HG02852 (cell line): ENCODE data around the gene CNTRL.
"Not testable (repeated sequence)": the region's sequence is repeated elsewhere in the genome, so short reads cannot be mapped to it uniquely, and the experiment has no call there.

Source experiments
- ATAC-seq: cut with Tn5 transposase; IDR thresholded peaks from one replicate; pipeline ENCODE4 v1.9.1; 2021; ENCODE audit warnings: mild to moderate bottlenecking, moderate library complexity; ENCODE audit not compliant: unreplicated experiment

The CNTRL gene

DNA sequence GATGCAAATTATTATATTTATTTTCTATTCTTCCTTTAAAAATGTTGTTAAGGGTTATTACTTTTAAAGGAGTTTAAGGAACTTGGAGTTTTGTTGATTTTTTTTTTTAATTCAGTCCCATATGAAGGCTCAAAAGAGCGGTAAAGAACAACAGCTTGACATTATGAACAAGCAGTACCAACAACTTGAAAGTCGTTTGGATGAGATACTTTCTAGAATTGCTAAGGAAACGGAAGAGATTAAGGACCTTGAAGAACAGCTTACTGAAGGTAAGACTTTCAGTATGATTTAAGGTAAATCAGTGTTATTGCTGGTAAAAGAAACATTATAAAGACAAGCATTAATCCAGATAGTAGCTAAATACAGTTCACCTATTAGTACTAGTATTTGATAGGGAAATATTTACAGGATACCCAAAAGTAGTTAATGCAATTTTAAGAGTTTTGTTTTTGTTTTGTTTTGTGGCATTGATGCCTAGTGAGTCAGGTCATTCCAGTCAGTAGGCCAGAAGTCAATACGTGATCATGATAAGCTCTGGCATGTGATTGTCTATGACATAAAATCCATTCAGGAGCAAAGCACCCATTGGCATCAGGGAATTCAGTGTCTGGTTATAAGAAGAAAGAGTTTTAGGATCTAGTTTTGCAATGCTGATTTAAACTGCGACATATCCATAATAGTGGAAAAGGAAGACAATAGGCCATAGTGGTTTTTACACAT, 49.2 kb downstream of the CNTRL start:
- ATAC-seq: no peak

DNA sequence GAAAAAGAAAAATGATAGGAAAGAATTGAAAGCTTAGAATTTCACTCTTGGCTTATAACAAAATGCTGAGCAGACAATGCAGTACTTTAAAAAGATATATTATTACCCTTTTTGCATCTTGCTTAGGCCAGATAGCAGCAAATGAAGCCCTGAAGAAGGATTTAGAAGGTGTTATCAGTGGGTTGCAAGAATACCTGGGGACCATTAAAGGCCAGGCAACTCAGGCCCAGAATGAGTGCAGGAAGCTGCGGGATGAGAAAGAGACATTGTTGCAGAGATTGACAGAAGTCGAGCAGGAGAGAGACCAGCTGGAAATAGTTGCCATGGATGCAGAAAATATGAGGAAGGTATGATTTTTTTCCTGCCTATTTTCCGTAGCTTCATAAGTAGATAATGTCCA, 50.8 kb downstream of the CNTRL start:
- ATAC-seq: no peak

DNA sequence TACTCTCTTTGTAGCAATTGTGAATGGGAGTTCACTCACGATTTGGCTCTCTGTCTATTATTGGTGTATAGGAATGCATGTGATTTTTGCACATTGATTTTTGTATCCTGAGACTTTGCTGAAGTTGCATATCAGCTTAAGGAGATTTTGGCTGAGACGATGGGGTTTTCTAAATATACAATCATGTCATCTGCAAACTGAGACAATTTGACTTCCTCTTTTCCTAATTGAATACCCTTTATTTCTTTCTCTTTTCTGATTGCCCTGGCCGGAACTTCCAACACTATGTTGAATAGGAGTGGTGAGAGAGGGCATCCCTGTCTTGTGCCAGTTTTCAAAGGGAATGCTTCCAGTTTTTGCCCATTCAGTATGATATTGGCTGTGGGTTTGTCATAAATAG, 54.6 kb downstream of the CNTRL start:
- ATAC-seq: not testable (repeated sequence)

DNA sequence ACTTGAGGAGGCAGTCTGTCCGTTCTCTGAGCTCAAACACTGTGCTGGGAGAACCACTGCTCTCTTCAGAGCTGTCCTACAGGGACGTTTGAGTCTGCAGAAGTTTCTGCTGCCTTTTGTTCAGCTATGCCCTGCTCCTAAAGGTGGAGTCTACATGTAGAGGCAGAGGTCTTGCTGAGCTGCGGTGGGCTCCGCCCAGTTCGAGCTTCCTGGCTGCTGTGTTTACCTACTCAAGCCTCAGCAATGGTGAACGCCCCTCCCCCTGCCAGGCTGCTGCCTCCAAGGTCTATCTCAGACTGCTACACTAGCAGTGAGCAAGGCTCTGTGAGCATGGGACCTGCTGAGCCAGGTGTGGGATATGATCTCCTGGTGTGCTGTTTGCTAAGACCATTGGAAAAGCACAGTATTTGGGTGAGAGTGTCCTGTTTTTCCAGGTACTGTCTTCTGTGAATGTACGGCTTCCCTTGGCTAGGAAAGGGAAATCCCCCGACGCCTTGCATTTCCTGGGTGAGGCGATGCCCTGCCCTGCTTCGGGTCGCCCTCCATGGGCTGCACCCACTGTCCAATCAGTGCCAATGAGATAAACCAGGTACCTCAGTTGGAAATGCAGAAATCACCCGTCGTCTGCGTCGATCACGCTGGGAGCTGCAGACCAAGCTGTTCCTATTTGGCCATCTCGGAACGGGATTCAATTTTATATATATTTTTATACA, 58.5 kb downstream of the CNTRL start:
- ATAC-seq: no peak

DNA sequence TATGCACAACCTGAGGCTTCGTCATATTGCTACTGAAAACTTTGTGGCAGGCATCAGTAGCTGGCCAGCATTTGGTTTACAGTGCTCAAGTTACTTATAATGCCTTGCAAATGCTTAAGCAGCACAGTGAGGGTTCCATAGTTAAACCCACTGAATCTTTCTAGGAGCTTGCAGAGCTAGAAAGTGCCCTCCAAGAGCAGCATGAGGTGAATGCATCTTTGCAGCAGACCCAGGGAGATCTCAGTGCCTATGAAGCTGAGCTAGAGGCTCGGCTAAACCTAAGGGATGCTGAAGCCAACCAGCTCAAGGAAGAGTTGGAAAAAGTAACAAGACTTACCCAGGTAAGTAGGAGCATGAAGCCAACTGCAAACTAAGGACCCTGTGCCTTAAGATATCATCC, 60.9 kb downstream of the CNTRL start:
- ATAC-seq: no peak

DNA sequence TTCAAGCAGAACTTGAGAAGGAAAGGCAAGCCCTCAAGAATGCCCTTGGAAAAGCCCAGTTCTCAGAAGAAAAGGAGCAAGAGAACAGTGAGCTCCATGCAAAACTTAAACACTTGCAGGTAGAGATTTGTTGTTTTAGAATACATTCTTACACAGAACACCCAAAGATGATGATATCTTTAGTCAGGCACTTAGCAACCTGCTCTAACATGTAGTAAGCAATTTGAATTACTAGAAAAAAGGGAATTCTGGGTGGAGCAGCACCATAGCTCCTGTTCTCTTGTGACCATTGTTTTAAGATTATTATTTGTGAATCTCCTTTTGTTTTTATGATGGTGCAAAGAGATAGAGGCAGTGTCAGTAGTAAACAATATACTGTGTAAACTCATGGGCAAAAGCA, 63.8 kb downstream of the CNTRL start:
- no peak for ATAC-seq

DNA sequence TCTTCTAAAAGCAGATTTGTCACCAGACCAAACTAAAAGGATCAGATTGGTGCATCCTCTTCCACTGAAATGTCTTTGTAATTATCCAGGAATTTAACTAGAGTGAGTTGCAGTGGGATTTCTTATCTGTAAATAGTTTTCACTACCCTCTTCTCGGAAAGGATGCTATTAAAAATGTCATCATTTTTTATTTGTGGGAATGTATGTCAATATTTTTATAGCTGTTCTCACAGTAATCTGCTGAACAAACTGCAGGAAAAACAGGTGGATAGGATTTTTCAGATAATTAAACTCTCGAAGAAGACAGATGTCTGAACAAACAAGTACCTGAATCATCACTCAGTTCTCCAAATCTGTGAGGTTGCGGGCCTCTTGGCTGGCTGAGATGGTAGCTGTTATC, 64.2 kb downstream of the CNTRL start:
- no peak for ATAC-seq

DNA sequence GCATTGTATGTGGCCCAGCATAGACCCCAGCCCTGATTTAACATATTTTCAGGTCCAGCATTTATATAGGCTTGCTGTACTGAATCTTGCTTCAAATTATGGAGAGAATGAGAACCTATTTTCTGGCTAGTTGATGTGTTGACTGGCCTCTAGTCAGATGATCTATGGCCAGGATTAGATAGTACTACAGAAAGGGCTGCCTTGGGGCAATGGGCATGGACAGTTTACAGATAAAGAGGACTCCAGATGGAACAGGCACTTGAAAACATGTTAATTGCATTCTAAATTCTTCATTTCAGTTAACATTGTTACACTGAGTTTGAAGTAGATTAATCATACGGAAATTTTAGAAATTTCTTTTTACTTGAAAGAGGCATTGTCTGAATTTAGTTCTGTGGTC, 65.4 kb downstream of the CNTRL start:
- ATAC-seq: no peak

DNA sequence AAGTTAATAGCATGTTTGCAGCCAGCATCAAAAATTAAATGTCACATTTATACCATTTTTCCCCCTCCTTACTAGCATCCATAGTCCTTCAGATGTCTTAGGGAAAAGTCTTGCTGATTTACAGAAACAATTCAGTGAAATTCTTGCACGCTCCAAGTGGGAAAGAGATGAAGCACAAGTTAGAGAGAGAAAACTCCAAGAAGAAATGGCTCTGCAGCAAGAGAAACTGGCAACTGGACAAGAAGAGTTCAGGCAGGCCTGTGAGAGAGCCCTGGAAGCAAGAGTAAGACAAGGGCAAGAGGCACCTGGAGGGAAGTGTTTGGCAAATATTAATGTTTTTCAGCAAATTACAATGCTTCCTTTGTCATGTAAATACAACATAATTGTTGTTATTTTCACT, 66.6 kb downstream of the CNTRL start:
- no peak for ATAC-seq

DNA sequence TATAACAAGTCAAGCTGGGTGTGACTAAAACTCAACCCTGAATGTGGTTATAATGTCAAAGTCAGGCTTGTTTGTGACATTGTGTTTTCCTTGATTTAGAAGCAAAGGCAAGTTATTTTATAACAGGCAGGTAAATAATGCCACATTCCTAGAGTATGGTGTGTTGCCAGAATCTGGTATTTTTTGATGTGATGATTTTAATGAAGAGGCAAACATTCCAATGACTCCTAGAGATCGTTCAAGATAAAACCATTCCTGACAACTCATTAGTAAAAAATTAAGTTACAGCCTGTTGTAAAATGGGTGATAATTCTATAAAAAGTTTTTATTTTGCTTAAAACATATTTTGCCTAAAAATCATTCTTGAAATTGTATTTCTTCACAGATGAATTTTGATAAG, 67.0 kb downstream of the CNTRL start:
- no peak for ATAC-seq

DNA sequence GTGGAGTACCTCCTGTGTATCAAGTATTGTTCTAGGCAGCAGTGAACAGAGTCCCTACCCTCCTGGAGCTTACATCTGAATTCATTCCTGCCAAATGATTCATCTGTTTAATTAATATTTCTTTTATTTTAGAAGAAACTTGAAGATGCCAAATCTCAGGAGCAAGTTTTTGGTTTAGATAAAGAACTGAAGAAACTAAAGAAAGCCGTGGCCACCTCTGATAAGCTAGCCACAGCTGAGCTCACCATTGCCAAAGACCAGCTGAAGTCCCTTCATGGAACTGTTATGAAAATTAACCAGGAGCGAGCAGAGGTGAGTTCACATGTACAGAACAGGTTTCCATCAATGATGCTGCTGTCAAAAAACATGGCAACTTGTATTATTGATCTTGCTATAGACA, 69.0 kb downstream of the CNTRL start:
- ATAC-seq: no peak

DNA sequence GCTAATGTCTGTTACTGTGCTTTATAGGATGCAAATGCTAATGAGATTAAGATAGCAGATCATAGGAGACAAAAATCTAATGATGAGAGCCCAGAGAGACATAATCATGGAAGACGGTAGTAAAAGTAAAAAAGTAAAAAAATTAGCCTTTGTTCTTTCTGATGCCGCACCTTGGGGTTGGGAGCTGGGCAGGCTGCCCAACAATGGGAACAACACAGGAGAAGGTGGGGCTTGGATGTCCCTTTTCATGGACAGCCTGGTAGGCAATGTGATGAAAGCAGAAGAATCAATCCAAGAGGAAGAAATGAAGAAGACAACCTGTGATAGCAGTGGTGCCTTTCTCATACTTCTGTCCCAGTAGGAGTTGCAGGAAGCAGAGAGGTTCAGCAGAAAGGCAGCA, 69.7 kb downstream of the CNTRL start:
- ATAC-seq: no peak

DNA sequence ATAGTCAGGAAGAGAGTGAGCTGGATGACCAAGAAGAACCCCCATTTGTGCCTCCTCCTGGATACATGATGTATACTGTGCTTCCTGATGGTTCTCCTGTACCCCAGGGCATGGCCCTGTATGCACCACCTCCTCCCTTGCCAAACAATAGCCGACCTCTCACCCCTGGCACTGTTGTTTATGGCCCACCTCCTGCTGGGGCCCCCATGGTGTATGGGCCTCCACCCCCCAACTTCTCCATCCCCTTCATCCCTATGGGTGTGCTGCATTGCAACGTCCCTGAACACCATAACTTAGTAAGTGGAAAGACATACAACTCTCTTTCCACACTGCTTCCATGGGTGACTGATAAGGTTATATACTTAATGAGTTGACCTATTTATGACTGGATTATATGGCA, 75.4 kb downstream of the CNTRL start:
- ATAC-seq: no peak

DNA sequence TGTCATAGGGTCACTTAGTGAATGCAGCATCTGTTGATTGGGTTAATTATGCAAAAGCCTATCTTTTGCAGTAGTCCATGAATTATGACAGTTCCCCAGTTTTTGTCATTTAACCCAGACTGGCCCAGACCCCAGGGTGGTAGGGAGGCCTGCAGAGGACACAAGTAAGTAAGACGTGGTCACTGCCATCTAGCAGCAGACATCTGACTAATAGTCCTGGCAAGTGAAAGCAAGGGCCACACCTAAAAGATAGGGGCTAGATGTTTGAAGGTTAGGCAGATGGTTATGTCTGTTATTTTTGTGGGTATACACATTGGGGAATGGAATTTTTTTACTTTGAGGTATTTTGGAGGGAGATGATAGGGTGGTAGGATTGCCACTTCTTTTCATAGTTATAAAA, 78.9 kb downstream of the CNTRL start:
- ATAC-seq: no peak

DNA sequence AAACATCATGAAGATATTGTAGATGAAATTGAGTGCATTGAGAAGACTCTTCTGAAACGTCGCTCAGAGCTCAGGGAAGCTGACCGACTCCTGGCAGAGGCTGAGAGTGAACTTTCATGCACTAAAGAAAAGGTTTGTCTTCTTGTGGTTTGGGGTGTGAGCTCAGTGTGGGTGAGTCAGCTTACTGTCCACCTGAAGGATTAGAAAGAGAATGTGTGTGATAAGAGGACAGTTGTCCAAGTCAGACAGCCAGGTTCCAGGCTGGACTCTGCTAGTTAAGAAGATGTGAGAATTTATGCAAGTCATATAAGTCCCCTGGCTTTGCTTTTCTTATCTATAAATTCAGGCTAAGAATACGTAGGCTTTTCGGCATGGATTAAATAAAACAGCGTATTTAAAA, 80.0 kb downstream of the CNTRL start:
- no peak for ATAC-seq

DNA sequence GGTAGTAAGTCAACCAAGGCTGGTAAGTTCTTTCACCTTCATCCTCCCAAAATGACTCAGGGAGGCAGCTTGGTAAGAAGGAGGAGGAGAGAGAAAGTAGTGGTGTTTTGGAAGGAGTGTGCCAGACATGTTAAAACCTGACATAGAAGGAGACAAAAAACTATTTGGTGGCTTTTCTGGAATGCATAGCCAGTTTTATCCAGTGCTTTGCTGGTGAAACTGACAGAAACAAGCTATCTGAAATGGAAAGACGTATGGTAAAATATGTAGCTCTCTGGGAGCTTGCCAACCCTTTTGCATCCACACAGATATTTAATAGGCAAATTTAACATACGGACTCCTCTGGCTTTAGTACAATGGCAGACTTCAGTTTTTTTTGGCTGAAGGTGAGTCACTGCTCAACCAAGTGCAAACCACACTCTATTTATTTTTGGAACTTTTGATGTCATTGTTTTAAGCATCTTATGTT, 81.5 kb downstream of the CNTRL start:
- peak; percentile 87 for ATAC-seq

DNA sequence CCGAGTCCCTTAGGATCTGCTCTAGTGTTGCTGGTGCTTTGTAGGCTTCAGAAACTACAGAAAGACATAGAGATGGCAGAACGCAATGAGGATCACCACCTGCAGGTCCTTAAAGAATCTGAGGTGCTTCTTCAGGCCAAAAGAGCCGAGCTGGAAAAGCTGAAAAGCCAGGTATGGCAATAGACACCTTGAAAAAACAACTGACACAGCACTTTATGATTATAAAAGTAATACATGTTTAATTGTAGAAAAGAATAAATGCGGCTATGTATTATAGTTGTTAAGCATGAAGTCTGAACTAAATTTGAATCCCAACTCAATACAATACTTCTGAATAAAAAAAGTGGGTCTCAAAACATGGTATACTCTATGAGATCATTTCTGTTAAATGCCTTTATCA, 83.2 kb downstream of the CNTRL start:
- no peak for ATAC-seq

DNA sequence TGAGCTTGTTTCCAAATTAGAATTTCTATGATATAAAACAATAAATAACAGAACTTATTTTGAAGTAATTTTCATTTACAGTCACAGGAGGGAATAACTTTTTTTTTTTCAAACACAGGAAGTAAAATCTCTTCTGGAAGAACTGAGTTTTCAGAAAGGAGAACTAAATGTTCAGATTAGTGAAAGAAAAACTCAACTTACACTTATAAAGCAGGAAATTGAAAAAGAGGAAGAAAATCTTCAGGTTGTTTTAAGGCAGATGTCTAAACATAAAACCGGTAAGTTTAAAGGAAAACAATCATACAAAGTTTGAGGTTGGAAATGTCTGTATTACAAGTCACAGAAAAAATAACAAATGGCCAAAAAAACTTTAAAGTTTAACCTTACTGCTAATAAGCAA, 85.3 kb downstream of the CNTRL start:
- ATAC-seq: no peak

DNA sequence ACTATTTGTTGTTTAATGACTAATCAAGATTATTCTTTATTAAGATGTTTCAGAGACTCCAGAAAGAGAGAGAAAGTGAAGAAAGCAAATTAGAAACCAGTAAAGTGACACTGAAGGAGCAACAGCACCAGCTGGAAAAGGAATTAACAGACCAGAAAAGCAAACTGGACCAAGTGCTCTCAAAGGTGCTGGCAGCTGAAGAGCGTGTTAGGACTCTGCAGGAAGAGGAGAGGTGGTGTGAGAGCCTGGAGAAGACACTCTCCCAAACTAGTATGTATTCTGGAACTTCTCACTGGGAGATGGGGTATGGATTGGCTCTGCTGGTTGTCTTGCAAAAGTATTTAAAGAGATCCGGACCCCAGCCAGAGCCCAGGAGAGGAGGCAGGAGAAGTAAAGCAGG, 93.3 kb downstream of the CNTRL start:
- ATAC-seq: no peak

DNA sequence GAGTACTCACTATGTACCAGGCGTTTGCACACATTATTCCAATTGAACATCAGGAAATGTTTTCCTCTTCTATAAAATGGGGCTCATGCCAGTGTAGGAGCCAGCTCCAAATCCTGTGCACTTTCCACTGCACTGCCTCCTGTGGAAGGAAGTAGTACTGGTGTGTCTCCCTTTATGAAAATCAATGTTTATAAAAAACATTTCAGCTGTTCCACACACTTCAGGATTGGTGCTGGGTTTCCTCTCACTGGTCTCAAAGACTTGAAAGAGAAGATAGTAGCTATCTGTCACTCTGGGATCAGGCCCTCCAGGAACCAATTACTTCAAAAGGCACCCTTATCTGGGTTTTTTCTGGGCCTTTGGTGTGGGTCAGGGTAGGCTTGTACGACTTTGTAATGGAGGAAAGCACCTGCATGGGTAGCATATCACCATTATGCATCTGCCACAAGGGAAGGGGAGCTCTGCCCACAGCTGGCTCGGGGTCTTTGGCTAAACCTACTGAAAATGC, 94.4 kb downstream of the CNTRL start:
- no peak for ATAC-seq

DNA sequence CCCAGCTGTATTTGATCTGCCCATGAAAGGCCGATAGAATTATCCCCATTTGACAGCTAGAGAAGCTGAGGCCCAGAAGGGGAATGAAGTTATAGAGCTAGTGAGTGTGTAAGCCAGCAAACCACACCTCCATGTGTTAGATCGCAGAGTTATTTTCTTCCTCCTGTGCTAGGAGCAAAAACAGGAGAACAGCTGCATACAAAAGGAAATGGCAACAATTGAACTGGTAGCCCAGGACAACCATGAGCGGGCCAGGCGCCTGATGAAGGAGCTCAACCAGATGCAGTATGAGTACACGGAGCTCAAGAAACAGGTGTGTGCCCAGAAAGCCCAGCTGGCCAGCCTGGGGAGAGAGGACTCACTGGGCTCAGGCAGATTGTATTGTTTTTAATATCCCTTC, 96.5 kb downstream of the CNTRL start:
- no peak for ATAC-seq

DNA sequence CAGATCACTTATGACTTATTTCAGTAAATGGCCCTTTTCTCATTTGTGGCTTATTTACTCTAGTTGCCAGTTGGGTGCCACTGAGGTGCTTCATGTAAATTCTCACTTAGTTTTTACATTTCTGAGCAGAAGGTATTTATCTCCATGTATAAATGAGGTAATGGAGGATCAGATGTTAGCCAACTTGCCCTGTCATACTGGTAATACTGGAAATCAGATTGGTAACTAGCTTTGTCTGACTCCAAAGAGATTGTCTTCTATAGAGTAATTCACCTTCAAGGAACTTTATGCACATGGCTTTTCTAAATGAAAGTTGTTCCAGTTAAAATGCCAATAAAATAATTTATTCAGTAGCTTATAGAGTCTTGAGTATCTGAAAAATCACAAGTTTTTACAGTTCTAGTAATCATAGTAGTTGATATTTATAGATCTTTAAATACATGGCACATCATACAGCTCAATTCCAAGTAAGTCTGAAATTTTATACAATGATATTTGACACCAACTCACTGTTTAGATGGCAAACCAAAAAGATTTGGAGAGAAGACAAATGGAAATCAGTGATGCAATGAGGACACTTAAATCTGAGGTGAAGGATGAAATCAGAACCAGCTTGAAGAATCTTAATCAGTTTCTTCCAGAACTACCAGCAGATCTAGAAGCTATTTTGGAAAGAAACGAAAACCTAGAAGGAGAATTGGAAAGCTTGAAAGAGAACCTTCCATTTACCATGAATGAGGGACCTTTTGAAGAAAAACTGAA, 98.2 kb downstream of the CNTRL start:
- ATAC-seq: no peak
